ENCODE measurements around the gene PDZD2. TPM values are rescaled to one million over a fixed set of nuclear protein-coding genes. Genes with fewer than 3 reads are reported as not detected.

Gene PDZD2
- total RNA-seq, 4 donors from 2014 or later: 107 to 195 (median 123) TPM

GRCh38 chr5:32100691-32101302 is 461.9 kb downstream of the PDZD2 start:
- DNase-seq (ENCODE audit: low spot score in 2 of 2): no peak
- TF ChIP-seq CTCF (IDR thresholded peaks at IDR 0.05) (no peak), EP300 (IDR thresholded peaks at IDR 0.05) (no peak), POLR2AphosphoS5 (IDR thresholded peaks at IDR 0.05) (no peak), POLR2A (IDR thresholded peaks at IDR 0.05) (no peak)
- Histone ChIP-seq H3K27ac (no peak overlapping the region), H3K36me3 (peaks cover 57% of the 10 kb centered on the region), H3K4me3 (no peak overlapping the region), H3K4me1 (no peaks in the 10 kb centered on the region), H3K27me3 (no peaks in the 10 kb centered on the region), H3K9me3 (no peaks in the 10 kb centered on the region)
- 85% methylated on average over 8 of the region's 8 CpGs for WGBS

GRCh38 chr5:32102254-32102986 is 463.5 kb downstream of the PDZD2 start:
- Histone ChIP-seq H3K9me3 (no peaks in the 10 kb centered on the region), H3K4me3 (no peak overlapping the region), H3K36me3 (peaks cover 61% of the 10 kb centered on the region), H3K27ac (no peak overlapping the region), H3K27me3 (no peaks in the 10 kb centered on the region), H3K4me1 (no peaks in the 10 kb centered on the region)
- WGBS: 61% methylated on average over 12 of the region's 12 CpGs
- no peak for DNase-seq (ENCODE audit: low spot score in 2 of 2)
- TF ChIP-seq POLR2AphosphoS5 (IDR thresholded peaks at IDR 0.05) (no peak), POLR2A (IDR thresholded peaks at IDR 0.05) (no peak), CTCF (IDR thresholded peaks at IDR 0.05) (no peak), EP300 (IDR thresholded peaks at IDR 0.05) (no peak)

GRCh38 chr5:32103521-32103920 is 464.6 kb downstream of the PDZD2 start:
- WGBS: 94% methylated on average over 12 of the region's 12 CpGs
- TF ChIP-seq EP300 (IDR thresholded peaks at IDR 0.05): no peak
- no peak for TF ChIP-seq CTCF (IDR thresholded peaks at IDR 0.05)
- no peak for TF ChIP-seq POLR2AphosphoS5 (IDR thresholded peaks at IDR 0.05)
- TF ChIP-seq POLR2A (IDR thresholded peaks at IDR 0.05): no peak
- no peaks in the 10 kb centered on the region for H3K4me1 ChIP-seq
- no peak for DNase-seq (ENCODE audit: low spot score in 2 of 2)
- peaks cover 66% of the 10 kb centered on the region for H3K36me3 ChIP-seq
- H3K27me3 ChIP-seq: no peaks in the 10 kb centered on the region
- H3K4me3 ChIP-seq: no peak overlapping the region
- no peaks in the 10 kb centered on the region for H3K9me3 ChIP-seq
- H3K27ac ChIP-seq: no peak overlapping the region

- H3K9me3 ChIP-seq: no peaks in the 10 kb centered on the region
- no peaks in the 10 kb centered on the region for H3K27me3 ChIP-seq
- no peaks in the 10 kb centered on the region for H3K4me1 ChIP-seq
- no peak for DNase-seq (ENCODE audit: low spot score in 2 of 2)
- WGBS: 88% methylated on average over 4 of the region's 4 CpGs
- no peak overlapping the region for H3K27ac ChIP-seq
- no peak overlapping the region for H3K4me3 ChIP-seq
- peaks cover 64% of the 10 kb centered on the region for H3K36me3 ChIP-seq
- no peak for TF ChIP-seq EP300 (IDR thresholded peaks at IDR 0.05)
- no peak for TF ChIP-seq POLR2A (IDR thresholded peaks at IDR 0.05)
- TF ChIP-seq CTCF (IDR thresholded peaks at IDR 0.05): no peak
- no peak for TF ChIP-seq POLR2AphosphoS5 (IDR thresholded peaks at IDR 0.05)
Observed at GRCh38 chr5:32107291-32107690, 468.4 kb downstream of the PDZD2 start.

GRCh38 chr5:32108167-32108566 is 469.2 kb downstream of the PDZD2 start:
- Histone ChIP-seq H3K36me3 (peaks cover 65% of the 10 kb centered on the region), H3K4me3 (no peak overlapping the region), H3K9me3 (no peaks in the 10 kb centered on the region), H3K27ac (no peak overlapping the region), H3K4me1 (no peaks in the 10 kb centered on the region), H3K27me3 (no peaks in the 10 kb centered on the region)
- WGBS: 86% methylated on average over 4 of the region's 4 CpGs
- DNase-seq (ENCODE audit: low spot score in 2 of 2): no peak
- TF ChIP-seq POLR2AphosphoS5 (IDR thresholded peaks at IDR 0.05) (no peak), POLR2A (IDR thresholded peaks at IDR 0.05) (no peak), CTCF (IDR thresholded peaks at IDR 0.05) (no peak), EP300 (IDR thresholded peaks at IDR 0.05) (no peak)

All from suprapubic skin (tissue), 4 donors.